Inflammatory macrophage treated with lipopolysaccharide for 1 hour (primary cell): ENCODE measurements around the gene FBXW5.

Experiments used
- DNase-seq, 2 donors: peaks; one replicate each; pipeline ENCODE4 v3.0.0-alpha.2; 2020 to 2022

FBXW5 gene

GRCh38 chr9:136928591-136928990, 15.9 kb downstream of the FBXW5 start:
- peak; percentile 86 to 94 for DNase-seq

DNA sequence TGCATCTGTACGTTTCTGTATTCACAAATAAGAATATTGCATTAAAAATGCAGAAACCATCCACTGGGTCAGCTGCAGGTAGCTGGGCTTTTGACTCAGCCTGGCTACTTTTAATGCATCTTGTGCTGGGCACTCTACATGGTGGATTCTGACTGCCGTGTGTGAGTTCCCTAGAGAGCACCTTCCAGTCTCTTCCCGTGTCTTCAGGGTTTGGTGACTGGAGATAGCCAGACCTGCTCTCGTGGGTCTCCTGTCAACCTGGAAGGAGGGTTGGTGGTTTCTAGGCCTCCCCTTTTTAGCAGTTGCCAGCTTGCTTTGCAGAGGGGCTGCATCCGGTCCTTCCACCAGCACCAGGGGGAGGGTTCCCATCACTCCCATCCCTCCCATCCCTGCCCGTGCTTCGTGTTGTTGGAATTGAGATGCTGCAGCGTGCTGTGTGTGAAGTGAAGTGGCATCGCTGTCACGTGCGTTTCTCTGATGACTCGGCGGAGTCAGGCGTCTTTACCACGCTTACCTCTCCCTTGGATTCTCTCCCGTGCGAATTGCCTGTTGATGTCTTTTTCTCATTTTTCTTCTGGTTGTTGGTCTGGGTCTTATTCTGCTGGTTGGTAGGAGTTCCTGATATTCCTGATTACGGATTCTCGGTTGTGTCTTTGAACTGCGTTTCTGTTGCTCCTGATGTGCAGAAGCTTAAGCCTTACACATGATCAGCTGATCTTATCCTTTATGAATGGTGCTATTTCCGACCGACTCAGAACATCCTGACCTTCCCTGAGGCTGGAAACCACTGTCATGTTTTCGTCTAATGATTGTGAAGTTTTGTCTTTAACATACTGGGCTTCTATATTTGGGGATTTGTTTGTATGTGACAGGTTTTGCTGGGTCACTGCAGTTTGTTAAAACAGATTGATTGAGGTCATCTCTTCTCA, 16.9 kb downstream of the FBXW5 start:
- DNase-seq, result peak; percentile 17 to 53

- no peak for DNase-seq
Measured at GRCh38 chr9:136926749-136927148, 17.8 kb downstream of the FBXW5 start.

DNA sequence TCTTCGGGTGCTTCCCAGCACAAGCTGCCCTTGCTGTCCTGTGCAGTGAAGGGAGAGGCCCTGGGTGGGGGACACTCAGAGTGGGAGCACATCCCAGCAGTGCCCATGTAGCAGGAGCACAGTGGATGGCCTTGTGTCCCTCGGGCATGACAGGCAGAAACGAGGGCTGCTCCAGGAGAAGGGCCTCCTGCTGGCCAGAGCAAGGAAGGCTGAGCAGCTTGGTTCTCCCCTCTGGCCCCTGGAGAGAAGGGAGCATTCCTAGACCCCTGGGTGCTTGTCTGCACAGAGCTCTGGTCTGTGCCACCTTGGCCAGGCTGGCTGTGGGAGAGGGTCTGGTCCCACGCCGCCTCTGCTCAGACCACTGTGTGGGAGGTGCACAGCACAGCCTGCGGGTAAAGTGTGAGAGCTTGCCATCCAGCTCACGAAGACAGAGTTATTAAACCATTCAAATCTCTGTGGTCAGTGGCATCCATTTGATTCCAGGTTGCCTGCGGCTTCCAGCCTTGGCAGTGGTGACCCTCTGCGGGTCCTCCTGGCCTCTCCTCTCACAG, 18.3 kb downstream of the FBXW5 start:
- no peak for DNase-seq

GRCh38 chr9:136925414-136926153, 19.0 kb downstream of the FBXW5 start:
- DNase-seq, result no peak

GRCh38 chr9:136923881-136924280, 20.7 kb downstream of the FBXW5 start:
- DNase-seq, result peak in 1 of 2 donors; percentile 22

- no peak for DNase-seq
Measured at GRCh38 chr9:136922540-136922939, 22.0 kb downstream of the FBXW5 start.

- DNase-seq, result no peak
Measured at GRCh38 chr9:136921718-136922117, 22.8 kb downstream of the FBXW5 start.

GRCh38 chr9:136921307-136921706, 23.2 kb downstream of the FBXW5 start:
- no peak for DNase-seq

- no peak for DNase-seq
Measured at GRCh38 chr9:136920734-136921231, 23.8 kb downstream of the FBXW5 start.

- no peak for DNase-seq
Measured at GRCh38 chr9:136920069-136920468, 24.5 kb downstream of the FBXW5 start.

DNA sequence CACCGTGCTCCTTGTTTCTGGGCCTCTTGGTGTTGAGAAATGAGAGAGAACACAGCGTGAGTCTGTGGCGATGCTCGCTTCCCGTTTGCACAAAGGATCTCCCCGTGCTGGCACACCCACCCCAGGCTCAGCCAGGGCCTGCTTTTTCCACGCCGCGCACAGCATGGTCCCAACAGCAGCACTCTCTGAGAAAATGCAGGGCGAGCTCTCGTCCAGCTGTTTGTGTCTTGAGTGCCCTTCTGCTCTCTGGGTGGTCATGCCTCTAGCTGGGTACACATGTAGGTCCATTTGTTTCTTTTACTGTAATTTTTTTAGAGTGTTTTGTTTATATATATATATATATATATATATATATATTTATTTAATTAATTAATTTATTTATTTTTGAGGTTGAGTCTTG, 26.6 kb downstream of the FBXW5 start:
- DNase-seq, result no peak

GRCh38 chr9:136916330-136917184, 28.0 kb downstream of the FBXW5 start:
- DNase-seq, result no peak

DNA sequence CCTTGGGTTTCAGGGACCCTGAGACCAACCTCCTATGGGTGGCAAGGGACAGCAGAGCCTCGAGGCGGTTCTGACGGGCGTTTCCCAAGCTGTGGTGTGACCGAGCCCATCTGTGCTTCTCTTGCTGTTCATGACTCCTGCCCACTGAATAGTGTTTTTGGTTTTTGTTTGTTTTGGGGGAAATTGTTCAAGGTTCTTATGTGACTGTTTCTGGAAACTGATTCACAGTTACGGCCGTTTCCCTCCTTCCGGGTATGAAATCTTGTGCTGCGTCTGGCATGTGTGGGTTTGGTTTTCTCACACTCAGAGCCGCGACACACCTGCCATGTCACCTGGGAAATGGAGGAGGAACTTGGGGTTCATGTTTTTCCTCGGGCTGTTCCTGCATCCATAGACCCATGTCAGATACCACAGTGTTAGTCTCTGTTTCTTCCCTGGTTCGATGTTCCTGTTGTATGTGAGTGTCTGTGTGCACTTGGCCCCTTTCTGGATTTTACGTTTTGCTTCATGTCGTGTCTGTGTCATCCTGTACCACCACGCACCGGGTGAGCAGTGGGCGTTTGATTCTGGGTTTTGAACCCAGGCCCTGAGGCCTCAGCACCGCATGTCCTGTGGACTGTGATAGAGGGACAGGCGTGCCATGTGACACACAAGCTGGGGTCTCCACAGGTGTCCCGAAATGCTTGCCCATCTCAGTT, 28.8 kb downstream of the FBXW5 start:
- no peak for DNase-seq

DNA sequence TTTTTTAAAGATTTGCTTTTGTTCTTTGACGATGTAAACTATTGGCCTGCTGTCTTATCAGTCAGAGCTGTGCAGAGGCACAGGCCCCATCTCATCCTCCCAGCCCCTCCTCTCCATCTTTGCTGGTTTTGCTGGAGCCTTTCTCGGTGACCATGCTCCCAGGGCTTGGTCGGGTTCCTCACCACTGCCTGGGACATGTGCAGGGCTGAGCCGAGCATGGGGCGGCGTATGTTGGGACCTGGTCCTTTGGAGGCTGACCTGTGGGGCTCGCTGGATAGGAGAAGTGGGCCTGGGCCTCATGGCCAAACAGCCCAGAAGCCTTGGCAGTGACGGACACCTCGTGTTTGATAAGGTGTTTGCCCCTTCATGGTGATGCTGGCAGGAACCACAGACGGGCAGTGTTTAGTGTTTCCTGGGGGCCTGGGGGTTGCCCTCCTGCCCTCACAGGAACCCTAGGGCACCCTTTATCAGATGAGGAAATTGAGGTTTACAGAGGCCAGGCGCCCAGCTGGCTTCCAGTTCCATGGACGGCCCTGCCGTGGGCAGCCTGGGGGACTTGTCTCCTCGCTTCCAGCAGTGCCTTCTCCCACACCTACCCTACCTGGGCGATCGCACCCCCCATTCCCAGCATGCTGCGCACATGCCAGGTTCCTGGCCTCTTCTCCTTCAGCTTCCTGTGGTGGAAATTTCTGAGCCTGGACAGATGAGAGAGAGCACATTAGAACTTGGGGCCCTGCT, 30.7 kb downstream of the FBXW5 start:
- DNase-seq, result no peak

- no peak for DNase-seq
Measured at GRCh38 chr9:136910901-136911245, 33.7 kb downstream of the FBXW5 start.

DNA sequence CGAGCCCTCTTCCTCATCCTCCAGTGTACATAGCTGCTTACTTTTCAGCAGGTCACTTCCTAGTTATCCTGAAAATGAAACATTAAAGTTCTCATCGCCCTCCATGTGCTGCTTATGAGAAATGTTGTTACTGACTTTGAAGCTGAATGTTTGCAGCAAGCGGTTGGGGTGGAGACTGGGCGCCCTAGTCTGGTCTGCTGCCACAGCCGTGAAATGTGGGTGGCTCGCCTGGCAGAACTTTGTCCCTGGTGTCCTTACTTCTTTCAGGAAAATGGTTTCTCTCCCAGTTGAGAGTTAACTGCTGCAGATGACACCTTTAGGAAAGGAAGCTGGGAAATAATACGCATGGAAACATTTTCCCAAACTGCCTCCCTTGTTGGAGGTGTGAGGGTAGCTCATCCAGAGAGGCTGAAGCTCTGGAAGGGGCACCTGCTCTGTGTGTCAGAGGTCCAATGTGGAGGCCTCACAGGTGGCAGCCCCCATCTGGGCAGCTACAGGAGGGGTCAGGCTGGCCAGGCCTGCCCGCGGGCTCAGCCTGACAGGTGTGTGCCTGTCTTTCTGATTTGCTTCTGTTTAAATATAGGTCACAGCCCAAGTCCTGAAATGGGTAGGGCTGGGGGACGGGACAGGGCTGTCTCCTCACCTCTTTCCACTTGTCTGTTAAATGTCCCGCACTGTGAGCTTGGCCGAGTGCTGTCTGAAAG, 34.2 kb downstream of the FBXW5 start:
- no peak for DNase-seq

GRCh38 chr9:136907011-136907914, 37.3 kb downstream of the FBXW5 start:
- no peak for DNase-seq

DNA sequence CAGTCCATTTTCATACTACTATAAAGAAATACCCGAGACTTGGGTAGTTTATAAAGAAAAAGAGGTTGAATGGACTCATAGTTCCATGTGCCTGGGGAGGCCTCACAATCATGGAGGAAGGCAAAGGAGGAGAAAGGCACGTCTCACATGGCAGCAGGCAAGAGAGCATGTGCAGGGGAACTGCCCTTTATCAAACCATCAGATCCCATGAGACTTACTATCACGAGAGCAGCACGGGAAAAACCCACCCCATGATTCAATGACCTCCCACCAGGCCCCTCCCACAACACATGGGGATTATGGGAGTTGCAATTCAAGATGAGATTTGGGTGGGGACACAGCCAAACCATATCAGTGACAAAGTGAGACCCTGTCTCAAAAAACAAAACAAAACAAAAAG, 38.3 kb downstream of the FBXW5 start:
- peak in 1 of 2 donors; percentile 62 for DNase-seq
